ENCODE results near the gene ULK1. TPM values are rescaled to one million over a fixed set of nuclear protein-coding genes. Genes with fewer than 3 reads are reported as not detected.

ULK1 gene
- total RNA-seq, 1 donor from 2014 or later, result 33.1 TPM

DNA sequence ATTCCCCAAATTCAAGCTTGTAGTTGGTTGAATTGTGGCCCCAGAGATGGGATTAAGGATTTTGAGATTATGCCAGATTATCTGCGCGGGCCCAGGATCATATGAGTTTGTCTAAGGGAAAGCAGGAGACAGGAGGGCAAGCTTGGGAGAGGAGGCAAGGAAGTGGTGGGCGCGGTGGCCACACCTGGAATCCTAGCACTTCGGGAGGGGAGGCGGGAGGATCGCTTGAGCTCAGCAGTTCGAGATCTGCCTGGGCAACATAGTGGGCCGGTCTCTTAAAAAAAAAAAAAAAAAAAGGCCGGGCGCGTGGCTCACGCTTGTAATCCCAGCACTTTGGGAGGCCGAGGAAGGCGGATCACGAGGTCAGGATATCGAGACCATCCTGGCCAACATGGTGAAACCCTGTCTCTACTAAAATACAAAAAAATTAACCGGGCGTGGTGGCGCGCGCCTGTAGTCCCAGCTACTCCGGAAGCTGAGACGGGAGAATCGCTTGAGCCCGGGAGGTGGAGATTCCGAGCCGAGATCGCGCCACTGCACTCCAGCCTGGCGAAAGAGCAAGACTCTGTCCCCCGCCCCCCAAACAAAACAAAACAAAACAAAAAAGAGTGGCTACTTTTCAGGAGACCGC is 33.8 kb downstream of the ULK1 start:
- Histone ChIP-seq H3K4me1 (peaks cover 24% of the 10 kb centered on the region), H3K36me3 (peaks cover 0 to 11% of the 10 kb centered on the region in 2 donors), H3K27me3 (no peaks in the 10 kb centered on the region), H3K4me3 (peak overlapping the region; percentile 86 to 98), H3K9me3 (no peaks in the 10 kb centered on the region), H3K27ac (peak overlapping the region; percentile 89)
- intact Hi-C loops (cut with DNase I), result no loop called here
- TF ChIP-seq, protein P1, sequence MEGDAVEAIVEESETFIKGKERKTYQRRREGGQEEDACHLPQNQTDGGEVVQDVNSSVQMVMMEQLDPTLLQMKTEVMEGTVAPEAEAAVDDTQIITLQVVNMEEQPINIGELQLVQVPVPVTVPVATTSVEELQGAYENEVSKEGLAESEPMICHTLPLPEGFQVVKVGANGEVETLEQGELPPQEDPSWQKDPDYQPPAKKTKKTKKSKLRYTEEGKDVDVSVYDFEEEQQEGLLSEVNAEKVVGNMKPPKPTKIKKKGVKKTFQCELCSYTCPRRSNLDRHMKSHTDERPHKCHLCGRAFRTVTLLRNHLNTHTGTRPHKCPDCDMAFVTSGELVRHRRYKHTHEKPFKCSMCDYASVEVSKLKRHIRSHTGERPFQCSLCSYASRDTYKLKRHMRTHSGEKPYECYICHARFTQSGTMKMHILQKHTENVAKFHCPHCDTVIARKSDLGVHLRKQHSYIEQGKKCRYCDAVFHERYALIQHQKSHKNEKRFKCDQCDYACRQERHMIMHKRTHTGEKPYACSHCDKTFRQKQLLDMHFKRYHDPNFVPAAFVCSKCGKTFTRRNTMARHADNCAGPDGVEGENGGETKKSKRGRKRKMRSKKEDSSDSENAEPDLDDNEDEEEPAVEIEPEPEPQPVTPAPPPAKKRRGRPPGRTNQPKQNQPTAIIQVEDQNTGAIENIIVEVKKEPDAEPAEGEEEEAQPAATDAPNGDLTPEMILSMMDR (IDR thresholded peaks at IDR 0.05), result no peak
- TF ChIP-seq POLR2AphosphoS5 (IDR thresholded peaks at IDR 0.05; ENCODE audit: insufficient read depth in 1 of 2, low read depth in 1 of 2) (no peak), POLR2A (IDR thresholded peaks at IDR 0.05) (no peak)
- DNase-seq (ENCODE audit: extremely low spot score in 2 of 2), result no peak

DNA sequence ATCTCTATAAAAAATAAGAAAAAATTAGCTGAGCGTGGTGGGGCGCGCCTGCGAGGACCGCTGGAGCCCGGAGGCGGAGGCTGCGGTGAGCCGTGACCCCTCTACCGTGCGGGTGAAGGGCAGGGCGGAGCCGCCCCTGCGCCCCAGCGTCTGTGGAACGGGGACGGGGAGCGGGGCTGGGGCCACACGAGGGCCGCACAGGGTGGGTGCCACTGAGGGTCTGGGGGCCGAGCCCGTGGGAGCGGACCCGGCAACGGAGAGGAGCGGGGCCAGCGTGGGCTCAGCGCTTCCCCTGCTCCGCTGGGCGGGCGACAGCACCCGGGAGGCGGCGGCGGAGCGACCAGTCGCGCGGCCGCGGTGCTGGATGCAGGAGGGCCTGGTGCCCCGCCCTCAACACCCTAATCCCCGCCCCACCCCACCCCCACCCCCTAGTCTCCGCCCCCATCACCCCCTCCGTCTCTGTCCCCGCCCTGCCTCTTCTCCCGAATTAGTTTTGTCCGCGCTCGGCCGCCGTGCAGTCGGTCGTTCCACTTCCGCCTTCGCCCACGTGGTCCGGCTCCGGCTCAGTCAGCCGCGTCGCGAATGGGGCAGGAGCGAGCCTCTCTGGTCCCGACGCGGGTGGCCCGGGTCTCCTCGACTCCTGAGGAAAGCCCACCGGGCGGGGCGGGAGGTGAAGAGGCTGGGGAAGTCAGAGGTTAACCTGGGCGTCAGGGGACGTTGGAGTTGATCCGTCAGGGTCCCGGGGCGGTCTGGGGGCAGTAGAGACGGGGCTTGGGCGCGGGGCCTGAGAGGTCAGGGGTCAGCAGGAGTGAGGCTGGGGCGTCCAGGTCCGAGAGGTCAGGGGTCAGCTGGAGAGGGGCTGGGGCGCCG is 34.5 kb downstream of the ULK1 start, which contains the start of gene PUS1:
TSS of gene PUS1 (plus strand) at position 566 of the 870 bp plus-strand sequence. CDS start 447 bp downstream, outside the sequence.
- TF ChIP-seq POLR2A (IDR thresholded peaks at IDR 0.05), result peak in 1 of 2 donors; percentile 56
- TF ChIP-seq, protein P1 (IDR thresholded peaks at IDR 0.05), result no peak
- TF ChIP-seq POLR2AphosphoS5 (IDR thresholded peaks at IDR 0.05; ENCODE audit: insufficient read depth in 1 of 2, low read depth in 1 of 2), result peak; percentile 70 to 88
- peak within 1 kb of the TSS; percentile 86 to 98 for H3K4me3 ChIP-seq
- peaks cover 0 to 18% of the 10 kb centered on the region in 2 donors for H3K36me3 ChIP-seq
- intact Hi-C loops (cut with DNase I), result no loop called here
- H3K9me3 ChIP-seq, result no peaks in the 10 kb centered on the region
- no peaks in the 10 kb centered on the region for H3K27me3 ChIP-seq
- peak within 1 kb of the TSS; percentile 89 for H3K27ac ChIP-seq
- peaks cover 24% of the 10 kb centered on the region for H3K4me1 ChIP-seq
- peak in 1 of 2 donors; percentile 95 for DNase-seq (ENCODE audit: extremely low spot score in 2 of 2)

DNA sequence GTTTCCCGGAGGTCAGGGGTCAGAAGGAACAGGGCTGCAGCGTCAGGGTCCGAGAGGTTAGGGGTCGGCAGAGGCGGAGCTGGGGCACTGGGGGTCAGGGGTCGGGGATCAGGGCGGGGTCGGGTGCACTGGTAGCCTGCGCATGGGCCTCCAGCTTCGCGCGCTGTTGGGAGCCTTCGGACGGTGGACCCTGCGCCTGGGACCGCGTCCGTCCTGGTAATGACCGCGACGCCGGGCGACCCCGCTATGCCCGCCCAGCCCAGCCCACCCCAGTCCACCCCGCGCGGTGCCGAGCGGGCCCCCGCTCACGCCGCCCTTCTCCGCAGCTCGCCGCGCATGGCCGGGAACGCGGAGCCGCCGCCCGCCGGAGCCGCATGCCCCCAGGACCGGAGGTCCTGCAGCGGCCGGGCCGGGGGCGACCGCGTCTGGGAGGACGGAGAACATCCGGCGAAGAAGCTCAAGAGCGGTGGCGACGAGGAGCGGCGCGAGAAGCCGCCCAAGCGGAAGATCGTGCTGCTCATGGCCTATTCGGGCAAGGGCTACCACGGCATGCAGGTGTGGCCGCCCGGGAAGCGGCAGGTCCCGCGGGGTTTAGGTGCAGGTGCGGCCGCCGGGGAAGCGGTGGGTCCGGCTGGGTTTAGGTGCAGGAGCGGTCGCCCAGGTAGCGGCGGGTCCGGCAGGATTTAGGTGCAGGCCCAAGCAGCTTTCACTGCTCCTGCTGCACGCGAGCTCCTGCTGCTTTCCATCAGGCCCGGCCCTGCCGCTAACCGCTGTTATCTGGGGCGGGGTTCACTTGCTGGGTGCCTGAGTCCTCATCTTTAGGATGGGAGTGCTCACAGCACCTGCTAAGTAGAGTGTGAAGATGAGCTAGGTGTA is 35.4 kb downstream of the ULK1 start:
- no peak for DNase-seq (ENCODE audit: extremely low spot score in 2 of 2)
- Histone ChIP-seq H3K4me1 (peaks cover 24% of the 10 kb centered on the region), H3K9me3 (no peaks in the 10 kb centered on the region), H3K27me3 (no peaks in the 10 kb centered on the region), H3K4me3 (peak overlapping the region; percentile 86 to 98), H3K27ac (peak overlapping the region; percentile 89), H3K36me3 (peaks cover 0 to 25% of the 10 kb centered on the region in 2 donors)
- TF ChIP-seq POLR2A (IDR thresholded peaks at IDR 0.05), result no peak
- intact Hi-C loops (cut with DNase I), result no loop called here

DNA sequence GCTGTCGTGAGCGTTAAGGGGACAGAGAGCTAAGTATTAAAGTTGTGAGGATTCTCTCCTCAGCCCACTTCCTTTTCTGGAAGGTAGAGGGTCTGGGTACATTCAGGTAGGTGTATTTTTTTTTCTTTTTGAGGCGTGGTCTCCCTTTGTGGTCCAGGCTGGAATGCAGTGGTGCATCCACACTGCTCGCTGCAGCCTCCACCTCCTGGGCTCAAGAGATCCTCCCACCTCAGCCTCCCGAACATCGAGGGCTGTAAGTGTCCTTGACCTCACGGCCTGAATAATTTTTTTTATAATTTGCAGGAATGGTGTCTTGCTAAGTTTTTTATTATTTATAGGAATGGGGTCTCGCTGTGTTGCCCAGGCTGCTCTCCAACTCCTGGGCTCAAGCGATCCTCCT is 36.1 kb downstream of the ULK1 start:
- TF ChIP-seq POLR2AphosphoS5 (IDR thresholded peaks at IDR 0.05; ENCODE audit: insufficient read depth in 1 of 2, low read depth in 1 of 2), result no peak
- no peak for TF ChIP-seq POLR2A (IDR thresholded peaks at IDR 0.05)
- TF ChIP-seq, protein P1 (IDR thresholded peaks at IDR 0.05), result no peak
- intact Hi-C loops (cut with DNase I), result no loop called here
- DNase-seq (ENCODE audit: extremely low spot score in 2 of 2), result no peak
- H3K4me3 ChIP-seq, result peak overlapping the region; percentile 86 to 98
- peaks cover 24% of the 10 kb centered on the region for H3K4me1 ChIP-seq
- no peaks in the 10 kb centered on the region for H3K27me3 ChIP-seq
- H3K27ac ChIP-seq, result no peak overlapping the region
- no peaks in the 10 kb centered on the region for H3K9me3 ChIP-seq
- H3K36me3 ChIP-seq, result peaks cover 0 to 29% of the 10 kb centered on the region in 2 donors

DNA sequence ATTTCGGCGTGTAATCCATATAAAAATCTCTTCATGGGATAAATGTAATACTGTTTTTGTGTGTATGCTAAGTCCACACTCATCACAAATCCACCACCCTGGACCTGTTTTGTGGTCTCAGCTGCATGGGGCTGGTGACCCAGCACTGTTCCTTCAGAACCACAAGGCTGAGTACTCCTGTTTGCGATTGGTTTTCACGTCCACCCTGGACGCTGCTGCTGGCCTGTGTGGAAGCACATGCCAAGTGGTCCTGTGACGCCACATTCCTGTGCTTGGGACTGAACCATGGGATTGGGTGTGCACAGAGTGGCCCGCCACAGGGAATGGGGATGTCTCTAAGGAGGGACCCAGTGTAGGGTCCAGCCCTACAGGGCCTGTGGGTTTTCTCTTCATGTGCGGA is 39.0 kb downstream of the ULK1 start:
- Histone ChIP-seq H3K36me3 (peaks cover 0 to 29% of the 10 kb centered on the region in 2 donors), H3K4me3 (no peak overlapping the region), H3K27ac (no peak overlapping the region), H3K9me3 (no peaks in the 10 kb centered on the region), H3K4me1 (peaks cover 19% of the 10 kb centered on the region), H3K27me3 (no peaks in the 10 kb centered on the region)
- no peak for DNase-seq (ENCODE audit: extremely low spot score in 2 of 2)
- intact Hi-C loops (cut with DNase I), result no loop called here
- TF ChIP-seq, protein P1 (IDR thresholded peaks at IDR 0.05), result no peak
- TF ChIP-seq POLR2AphosphoS5 (IDR thresholded peaks at IDR 0.05; ENCODE audit: insufficient read depth in 1 of 2, low read depth in 1 of 2), result no peak
- no peak for TF ChIP-seq POLR2A (IDR thresholded peaks at IDR 0.05)
